SW480 (cell line): Measurements from ENCODE around the gene CBFA2T3.
A peak's percentile ranks its signal among the peaks of the same experiment; 100 is the strongest.
"Not testable (repeated sequence)": the region's sequence is repeated elsewhere in the genome, so short reads cannot be mapped to it uniquely, and the experiment has no call there.

Experiments
- DNase-seq: peaks from one replicate; pipeline ENCODE4 v3.0.0-alpha.2; 2016; ENCODE audit warnings: low spot score

Gene CBFA2T3

DNA sequence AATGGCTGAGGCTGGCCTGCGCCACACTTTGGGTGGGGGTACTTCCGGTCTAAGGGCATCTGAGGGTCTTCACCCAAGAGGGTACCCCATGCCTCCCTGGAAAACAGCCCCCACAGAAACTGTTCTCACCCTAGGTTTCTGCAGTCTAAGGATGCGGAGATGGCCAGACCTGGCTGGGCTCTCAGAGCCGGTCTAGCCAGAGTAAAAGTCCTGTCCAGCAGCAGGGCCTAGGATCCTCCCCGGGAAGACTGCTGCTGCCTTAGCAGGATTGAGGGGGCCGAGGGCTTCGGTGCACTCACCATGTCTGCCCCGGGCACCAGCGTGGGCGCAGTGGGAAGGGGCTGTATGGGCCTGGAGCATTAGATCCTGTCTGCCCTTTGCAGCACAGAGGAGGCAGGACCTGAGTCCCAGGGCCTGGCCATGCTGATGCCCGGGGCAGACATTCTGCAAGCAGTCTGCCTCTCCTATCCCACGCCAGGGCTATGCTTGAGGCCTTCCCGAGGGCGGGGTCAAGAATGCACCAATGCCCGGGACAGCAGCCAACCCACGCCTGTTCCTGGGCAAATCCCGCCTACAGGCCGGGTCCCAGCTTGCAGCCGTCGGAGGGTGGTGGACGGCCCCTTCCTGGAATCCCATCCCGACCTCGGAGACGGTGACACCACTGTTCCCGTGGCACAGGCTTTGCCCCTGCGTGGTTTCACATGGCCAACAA, 54.7 kb downstream of the CBFA2T3 start:
- no peak for DNase-seq

DNA sequence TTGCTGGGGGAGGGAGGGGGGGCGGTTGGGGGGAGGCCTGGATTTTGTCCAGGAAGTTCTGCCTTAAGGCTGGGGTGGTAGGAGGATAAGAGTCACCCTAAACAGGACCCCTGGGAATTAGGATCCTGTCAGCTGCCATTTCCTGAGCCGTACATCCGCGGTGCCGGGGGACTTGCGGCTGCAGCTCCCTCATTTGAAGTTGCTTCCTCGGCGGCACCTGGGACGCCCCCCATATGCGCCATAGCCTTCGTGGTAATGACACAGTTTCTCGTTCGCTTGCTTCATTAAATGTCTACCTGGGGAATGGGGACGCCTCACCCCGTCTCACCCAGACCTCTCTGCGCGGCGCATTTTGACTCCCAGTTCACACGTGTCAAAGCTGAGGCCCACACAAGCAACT, 55.4 kb downstream of the CBFA2T3 start:
- no peak for DNase-seq

DNA sequence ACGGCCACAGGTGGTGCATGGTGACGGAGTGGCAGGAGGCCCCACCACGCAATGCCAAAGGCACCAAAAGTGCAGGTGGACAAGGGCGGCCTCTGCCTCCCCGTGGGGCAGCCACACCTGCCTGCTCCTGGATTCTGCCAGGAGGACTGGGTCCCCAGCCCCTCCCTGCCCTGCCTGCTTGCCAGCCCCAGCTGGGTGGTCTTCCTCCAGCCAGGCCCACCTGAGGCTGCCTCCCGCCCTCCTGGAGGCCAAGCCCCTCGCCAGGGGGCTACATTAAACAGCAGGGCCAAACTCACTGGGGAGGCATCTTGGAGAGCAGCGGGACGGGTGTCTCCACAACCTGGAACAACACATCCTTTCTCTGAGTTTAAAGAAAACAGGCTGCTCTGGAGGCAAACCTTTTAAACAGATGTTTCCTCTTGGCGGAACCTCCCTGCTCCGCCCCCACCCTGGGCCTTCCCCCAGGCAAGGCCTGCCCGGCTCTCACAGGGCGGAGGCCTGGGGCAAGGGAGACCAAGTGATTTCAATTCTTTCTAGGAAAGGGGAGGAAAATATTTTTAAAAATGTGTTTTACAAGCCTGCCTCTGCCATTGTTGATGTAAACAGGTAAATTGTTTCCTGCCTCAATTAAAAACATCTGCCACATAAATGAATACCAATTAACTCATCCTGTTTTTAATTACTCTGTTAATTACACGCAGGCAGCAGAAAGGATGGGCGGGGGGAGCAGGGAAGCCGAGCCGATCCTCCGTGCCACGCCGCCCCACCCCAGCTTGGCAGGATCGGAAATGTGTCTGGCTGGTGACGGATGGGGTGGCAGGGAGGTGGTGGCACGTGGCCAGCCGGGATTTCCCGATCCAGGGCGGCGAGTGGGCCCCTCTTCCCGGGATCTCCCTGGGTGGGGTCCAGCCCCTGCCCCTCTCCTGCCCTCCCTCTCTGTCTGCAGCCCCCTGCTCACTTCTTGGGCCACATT, 56.1 kb downstream of the CBFA2T3 start:
- peak; percentile 16 for DNase-seq

DNA sequence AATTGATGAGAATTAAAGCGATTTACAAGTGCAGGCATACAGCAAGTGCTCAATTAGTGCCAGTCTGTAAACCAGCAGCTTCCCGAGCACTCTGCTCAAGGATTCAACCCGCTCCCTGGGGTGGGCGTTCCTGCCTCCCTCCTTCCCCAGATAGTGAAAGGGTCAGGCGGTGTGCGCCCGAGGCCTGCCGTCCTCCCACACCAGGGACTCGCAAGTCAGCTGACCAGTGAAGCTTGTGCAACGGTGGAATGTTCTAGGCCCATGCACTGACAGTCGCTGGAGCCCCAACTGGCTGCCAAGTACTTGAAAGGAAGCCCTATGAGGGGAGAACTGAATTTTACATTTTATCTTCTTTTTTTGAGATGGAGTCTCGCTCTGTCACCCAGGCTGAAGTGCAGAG, 57.1 kb downstream of the CBFA2T3 start:
- no peak for DNase-seq

DNA sequence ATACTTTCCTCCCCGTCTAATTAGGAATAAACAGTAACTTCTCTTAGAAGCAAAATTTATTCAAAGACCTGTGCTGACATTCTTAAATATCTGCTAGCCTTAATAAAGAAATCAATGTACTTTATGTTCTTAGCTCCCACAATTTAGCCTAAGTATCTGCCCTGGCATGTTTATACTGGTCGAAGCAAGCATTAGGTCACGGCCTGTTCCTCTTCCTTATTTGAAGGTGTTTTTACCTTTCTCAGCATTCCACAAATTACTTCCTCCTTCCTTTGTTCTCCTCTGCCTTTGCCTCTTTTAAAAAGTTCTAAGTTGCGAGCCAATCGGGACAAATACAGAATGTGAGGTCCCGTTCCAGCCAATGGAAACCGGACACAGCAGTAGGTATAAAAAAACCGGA, 58.1 kb downstream of the CBFA2T3 start:
- not testable (repeated sequence) for DNase-seq

DNA sequence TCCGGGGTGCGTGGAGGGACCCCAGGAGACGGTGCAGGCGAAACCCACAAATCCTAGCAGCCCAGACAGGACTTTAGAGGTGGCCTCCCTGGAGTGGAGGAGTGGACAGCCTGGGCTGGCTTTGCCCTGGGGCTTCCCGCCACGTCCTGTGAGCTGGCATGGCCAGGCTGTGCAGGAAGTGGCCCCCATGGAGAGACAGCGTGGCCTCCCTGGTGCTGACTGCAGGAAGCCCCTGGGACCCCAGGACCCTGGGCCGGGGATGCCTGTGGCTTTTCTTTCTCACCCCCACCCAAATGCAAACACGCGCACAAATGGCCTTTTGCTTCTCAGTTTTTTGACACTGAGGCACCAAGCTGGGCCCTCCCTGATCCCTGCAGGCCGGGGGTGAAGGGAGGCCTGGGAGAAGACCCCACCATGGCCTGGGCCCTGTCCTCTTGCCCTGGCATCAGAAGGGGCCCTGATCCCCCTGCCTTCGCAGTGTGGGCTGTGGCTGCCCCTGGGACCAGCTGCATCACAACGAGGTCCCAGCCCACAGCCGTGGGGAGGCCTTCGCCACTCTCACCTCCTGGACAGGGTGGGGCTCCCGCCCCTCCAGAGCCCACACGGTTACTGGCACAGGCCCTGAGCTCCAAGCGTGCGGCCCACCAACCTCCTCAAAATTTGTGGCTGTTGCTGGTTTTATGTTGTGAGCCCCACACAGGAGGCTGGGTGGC, 58.9 kb downstream of the CBFA2T3 start:
- DNase-seq, result no peak

DNA sequence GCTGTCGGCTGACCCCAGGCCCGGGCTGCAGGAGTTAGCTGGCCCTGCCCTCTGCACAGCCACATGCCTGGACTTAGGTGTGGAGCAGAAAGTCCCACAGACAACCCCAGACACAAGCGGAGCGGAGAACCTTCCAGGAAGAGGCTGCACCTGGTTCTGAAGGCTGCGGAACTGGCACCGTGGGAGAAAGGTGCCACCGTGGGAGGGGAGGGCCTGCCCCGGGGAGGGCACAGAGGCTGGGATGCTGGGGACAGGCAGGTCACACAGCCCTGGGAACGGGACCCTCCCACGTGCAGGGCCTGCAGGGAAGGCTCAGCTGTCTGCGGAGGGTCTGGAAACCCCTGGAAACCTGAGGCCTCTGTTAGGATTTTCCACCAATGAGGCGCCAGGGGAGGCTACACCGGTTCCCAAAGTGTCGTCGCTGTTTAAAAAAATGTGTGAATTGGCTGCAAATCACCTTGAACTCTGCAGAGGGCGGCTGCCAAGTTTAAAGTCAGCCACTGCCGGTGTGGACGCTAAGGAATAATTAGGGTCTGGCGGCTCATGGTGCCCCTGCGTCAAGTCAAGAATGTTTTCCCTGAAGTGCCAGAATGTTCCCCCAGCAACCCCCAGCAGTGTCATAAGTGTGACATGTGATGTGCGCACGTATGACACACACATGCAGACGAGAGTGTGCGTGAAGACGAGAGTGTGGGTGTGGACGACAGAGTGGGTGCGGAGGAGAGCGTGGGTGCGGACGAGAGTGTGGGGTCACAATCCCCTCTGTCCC, 59.7 kb downstream of the CBFA2T3 start:
- DNase-seq, result no peak

DNA sequence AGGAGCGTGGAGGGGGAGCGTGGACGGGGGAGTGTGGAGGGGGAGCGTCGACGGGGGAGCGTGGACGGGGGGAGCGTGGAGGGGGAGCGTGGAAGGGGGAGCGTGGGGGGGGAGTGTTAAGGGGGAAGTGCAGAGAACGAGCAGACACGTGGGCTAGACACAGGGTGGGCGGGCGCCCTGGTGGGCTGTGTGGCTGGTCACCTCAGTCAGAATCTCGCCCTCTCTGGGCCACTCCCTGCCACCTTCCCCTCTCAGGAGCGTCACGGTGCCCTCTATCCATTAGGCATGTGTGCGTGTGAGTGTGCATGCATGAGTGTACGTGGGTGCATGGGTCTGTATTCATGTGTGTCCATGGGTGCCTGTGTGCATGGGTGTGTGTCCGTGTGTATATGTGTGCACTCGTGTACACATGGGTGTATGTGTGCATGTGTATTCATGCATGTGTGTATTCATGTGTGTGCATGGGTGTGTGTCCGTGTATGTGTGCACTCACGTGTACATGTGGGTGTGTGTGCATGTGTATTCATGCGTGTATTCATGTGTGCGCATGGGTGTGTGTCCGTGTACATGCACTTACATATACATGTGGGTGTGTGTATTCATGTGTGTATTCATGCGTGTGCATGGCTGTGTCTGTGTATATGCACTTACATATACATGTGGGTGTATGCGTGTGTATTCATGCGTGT, 61.2 kb downstream of the CBFA2T3 start:
- DNase-seq, result no peak

DNA sequence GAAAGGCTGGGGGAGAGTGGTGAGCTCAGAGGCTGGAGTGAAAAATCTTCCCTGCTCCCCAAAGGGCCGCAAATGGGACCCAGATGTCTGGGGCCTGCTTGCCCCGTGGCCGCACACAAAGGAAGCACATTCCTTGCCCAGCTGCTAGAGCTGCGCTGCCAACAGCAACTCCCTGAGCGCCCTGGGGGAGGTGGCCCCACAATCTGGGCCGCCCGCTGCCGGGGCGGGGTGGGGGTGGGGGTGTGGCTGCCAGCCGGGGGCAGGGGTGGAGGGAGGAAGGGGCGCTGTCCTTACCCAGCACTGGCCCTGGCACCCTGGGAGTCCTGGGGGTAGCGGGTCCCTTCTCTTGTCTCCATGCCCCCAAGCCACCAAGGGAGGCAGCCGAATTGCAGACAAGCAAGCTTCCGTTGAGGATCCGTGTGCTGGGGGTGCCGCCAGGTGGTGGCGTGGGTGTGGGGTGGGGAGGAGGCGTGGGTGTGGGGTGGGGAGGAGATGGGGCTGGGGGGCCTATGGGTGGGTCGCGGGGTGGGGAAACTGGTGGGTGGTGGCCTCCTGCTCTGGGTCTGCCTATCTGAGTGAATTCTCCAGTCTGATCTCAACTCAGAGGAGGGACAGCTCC, 62.1 kb downstream of the CBFA2T3 start:
- DNase-seq, result no peak

DNA sequence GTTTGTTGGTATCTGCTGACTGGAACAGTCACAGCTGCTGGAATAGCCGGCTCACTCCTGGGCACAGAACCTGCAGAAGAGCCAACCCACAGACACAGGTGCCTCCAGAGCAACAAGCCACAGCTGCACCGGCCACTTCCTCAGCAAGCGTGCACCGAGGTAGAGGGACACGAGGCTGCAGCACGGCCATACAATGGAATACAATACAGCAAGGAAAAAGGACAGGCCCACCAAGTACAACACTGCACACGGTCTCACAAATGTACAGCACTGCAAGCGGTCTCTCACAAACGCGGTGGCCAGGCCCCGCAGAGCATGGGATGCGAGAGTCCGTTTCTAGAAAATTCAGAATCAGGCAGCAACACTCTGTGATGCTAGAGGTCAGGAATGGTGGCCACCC, 63.1 kb downstream of the CBFA2T3 start:
- no peak for DNase-seq

DNA sequence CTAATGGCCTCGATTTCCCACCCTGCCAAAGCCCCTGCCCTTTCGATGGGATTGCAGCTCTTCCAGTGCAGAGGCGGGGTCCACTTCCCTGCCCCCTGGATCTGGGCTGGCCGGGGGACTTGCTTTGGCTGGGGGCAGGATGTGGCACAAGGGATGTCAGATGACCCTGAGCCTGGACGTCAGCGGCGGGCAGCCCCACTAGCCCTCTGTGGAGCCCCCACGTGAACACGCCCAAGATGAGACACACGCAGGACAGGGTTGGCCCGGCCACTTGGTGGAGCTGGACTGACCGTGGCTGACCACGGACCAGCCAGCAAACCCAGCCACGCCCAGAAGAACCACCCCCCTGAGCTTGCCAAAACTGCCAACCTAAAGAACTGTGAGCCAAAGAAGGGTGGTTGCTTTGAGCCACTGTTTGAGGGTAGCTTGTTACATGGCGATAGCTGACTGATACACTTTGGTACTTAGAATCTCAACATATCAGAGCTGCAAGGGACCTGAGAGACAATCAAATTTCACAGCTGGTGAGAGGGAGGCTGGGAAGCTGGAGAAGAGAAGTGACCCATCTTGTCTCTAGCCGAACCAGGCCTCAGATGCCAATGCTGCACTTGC, 63.9 kb downstream of the CBFA2T3 start:
- no peak for DNase-seq

DNA sequence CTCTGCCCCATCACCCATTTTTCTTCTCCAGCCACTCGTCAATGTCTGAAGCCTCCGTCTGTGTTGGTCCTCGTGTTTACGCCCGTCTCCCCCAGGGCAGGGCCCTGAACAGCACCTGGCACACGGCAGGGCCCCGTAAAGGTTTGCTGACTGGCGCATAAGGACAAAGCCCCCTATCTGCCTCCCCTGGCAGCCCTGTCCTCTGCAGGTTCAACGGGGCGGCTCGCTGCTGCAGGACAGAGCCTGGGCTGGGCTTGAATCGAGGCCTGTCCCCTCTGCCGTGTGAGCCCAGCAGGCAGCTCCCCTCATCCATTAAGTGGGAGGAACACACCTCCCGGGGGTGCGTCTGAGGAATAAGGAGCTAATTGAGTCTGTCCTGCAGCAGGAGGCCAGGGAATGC, 64.5 kb downstream of the CBFA2T3 start:
- DNase-seq, result no peak

DNA sequence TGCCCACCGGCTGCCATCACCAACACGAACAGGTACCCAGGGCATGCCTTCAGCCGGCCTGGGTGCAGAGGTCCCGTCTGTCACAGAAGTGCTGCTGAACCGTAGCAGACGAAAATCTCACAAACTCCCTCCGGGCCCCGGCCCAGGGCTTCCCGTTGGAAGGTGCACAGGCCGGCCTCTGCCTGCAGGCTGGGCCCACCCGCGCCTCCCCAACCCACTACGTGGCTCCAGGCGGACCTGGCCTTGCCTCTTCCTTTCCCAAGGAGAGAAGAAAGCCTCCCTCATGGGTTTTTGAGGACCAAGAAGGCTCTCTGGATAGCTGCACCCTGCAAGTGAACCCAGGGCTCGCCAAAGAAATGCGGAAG, 65.1 kb downstream of the CBFA2T3 start:
- DNase-seq, result no peak

DNA sequence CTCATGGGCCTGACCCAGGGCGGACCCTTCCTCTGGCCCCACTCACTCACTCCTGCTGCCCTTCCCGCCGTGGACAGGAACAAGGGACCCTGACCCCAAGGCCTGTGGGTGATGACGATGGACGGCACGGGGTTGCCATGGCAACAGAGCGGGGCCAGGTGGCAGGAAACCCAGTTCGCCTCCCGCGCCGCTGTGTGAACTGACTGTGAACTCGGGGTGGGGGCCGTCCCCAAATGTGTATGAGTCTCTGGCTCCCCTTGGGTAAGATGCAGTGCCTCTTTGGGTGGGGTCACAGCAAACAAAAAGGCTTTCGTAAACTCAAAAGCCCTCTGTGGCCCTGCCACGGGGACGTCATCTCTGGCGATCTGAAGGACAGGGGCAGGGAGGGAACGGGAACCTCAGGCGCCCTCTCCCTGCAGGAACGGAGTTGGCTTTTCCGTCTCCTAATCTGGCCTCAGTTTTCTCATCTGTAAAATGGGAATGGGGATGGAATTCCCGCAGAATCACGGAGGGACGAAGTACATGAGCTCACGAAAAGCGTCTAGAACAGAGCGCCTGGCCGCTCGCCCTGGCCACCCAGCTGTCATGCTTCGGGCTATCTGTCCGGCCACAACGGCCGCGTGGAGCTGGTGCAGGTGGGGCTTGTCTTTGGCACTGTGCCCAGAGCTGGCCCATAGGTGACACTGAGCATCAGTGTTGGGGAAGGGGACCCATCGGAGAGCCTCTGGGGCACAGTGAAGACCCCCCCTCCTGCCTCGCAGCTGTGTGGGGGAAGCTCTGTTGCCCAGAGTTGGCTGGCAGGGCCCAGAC, 65.7 kb downstream of the CBFA2T3 start:
- no peak for DNase-seq

DNA sequence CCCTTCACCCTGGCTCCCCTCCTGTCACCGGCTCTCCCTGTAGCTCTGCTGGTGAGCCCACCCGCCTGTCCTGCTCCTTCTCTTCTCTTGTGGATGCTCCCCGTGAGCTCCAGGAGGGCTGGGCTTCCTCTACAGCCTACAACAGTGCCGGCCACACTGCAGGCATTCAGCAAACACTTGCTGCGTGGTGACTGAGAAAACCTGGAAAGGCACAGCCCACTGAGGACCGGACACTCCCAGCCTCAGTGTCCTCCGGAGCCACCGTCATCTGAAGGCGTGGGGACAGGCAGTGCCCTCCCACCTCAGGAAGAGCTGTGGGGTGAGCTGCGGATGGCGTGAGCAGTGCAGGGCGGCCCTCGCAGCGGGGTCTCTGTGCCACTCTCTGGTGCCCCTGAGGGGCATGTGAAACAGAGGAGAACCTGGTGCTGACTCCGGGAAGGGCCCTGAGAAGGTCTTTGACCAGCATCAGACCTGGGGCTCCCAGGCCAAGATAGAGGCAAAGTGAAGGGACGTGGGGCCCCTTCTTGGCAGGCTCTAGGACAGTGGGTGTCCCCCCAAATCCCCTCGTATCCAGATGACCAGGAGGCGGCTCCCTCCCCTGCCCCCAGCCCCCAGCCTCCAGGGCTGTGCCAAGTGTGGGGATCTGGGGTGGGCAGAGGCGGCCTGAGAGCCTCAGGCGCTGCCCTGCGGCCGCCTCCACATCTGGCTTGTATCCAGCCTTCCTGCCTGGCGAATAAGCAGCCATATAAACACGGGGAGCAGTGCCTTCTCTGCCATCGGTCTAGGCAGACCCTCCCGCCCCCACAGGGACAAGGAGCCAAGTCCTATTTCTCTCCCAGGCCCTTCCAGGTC, 66.5 kb downstream of the CBFA2T3 start:
- DNase-seq, result no peak

DNA sequence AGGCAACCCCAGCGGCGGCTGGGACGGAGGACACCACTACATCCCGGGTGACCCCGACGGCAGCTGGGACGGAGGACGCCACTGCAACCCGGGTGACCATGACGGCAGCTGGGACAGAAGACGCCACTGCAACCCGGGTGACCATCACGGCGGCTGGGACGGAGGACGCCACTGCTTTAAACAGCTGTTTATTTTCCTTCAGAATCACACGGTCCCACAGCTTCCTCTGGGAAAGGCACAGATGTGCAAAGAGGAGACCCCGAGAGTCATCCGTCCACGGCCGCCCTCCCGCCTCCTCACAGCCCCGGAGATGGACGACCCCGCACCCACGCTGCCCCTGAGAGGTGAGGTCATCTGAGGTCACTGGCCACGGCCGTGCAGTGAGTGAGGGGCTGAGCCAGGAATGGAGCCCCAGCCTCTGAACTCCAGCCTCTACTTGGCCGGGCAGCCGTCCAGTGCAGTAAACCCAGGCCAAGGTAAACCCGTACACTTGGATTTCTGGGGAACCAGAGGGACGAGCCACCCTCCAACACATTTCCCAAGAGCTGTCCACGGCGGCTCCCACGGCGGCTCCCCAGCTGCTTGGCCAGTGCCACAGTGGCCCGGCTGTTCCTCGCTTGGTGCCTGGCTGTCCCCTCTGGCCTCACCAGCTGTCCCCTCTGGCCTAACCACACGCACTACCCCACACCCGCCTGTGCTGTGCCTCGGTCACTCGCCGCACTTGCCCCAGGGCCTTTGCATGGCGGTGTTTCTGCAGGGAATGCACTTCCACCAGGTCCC, 67.4 kb downstream of the CBFA2T3 start:
- no peak for DNase-seq

DNA sequence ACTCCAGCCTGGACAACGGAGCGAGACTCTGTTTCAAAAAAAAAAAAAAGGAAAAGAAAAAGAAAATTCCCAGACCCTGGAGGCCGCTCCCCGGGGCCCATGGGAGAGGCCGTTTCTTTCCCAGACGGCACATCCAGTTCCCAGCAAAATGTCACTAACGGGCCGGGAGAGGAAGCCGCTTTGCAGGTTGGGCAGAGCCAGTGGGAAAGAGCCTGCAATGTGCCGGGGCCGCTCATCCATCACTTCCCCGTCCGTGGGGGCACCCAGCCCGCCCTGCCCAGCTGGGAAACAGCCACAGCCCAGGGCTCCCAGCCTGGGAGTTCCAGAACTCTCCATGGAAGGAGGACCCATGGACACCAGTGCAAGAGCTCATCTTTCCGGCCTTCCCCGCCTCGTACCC, 68.7 kb downstream of the CBFA2T3 start:
- DNase-seq, result no peak

DNA sequence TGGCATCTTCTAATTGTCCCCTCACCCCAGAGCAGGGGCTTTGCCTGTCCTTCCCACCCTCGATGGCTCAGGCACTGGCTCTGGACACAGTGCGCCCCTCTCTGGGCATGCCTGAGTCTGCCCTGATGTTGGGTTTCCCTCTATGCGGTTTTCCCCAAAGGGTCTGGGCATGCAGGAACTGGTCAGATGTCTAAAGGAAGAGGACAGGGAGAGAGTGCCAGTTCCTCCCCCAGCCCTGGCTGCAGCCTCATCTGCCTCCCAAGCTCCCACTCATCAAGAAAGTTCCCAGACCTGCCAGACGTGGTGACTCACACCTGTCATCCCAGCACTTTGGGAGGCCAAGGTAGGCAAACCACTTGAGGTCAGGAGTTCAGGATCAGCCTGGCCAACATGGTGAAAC, 69.2 kb downstream of the CBFA2T3 start:
- DNase-seq, result peak; percentile 10
